Panc1 (cell line): ENCODE results near the gene PCDH7. TPM values are rescaled to one million over a fixed set of nuclear protein-coding genes. Genes with fewer than 3 reads are reported as not detected.

Experiments used
- ATAC-seq: fragments of 200-7000 bp; cut with Tn5 transposase; 2 replicates; pipeline ENCODE4 v1.9.1; 2020; ENCODE audit warnings: mild to moderate bottlenecking, moderate library complexity
- BruUV-seq: library from RNA; stranded (reverse); fragments of 400-500 nt; replicated peaks from 2 replicates; lab custom pipeline; 2021; lab: Mats Ljungman, UMichigan
- CTCF ChIA-PET: fragments of 300-600 bp; sonication (Branson Sonifier 250); formaldehyde crosslinking; loops from one replicate; lab custom pipeline; 2022; ENCODE audit warnings: antibody characterized with exemption; lab: Charles Lee
- POLR2A ChIA-PET: fragments of 300-600 bp; sonication (Branson Sonifier 250); formaldehyde crosslinking; loops from one replicate; lab custom pipeline; 2022; ENCODE audit warnings: antibody characterized with exemption; lab: Charles Lee
- DNase-seq: peaks from one replicate; pipeline ENCODE4 v3.0.0-alpha.2; 2010; ENCODE audit warnings: low read depth, low spot score
- H3K27ac ChIP-seq: 2 replicates; pipeline ENCODE4 v1.5.1; 2011; ENCODE audit warnings: mild to moderate bottlenecking, low read length, inconsistent platforms
- H3K27me3 ChIP-seq: fragments of 200-500 bp; sonication (Bioruptor generic); 2 replicates; pipeline ENCODE4 v1.6.0; 2014; ENCODE audit warnings: low read length, inconsistent platforms; ENCODE audit not compliant: control insufficient read depth, insufficient read depth
- H3K36me3 ChIP-seq: fragments of 200-500 bp; sonication (Bioruptor generic); 2 replicates; pipeline ENCODE4 v1.5.1; 2014; ENCODE audit warnings: inconsistent platforms, mild to moderate bottlenecking, low read length, moderate library complexity; ENCODE audit not compliant: control insufficient read depth, insufficient read depth
- H3K4me1 ChIP-seq: 2 replicates; pipeline ENCODE4 v1.5.1; 2011; ENCODE audit warnings: inconsistent platforms, mild to moderate bottlenecking, low read length, moderate library complexity; ENCODE audit not compliant: control insufficient read depth, insufficient read depth
- H3K4me3 ChIP-seq, 2 experiments: 2 replicates each; pipeline ENCODE4 v1.5.1; 2011 to 2012; ENCODE audit warnings: low read depth in 2 of 2, low read length in 2 of 2, mild to moderate bottlenecking in 2 of 2, inconsistent platforms in 1 of 2, moderate library complexity in 1 of 2
- H3K9me3 ChIP-seq: fragments of 200-500 bp; sonication (Bioruptor generic); 2 replicates; pipeline ENCODE4 v1.5.1; 2014; ENCODE audit warnings: low read depth, mild to moderate bottlenecking, inconsistent platforms, low read length, moderate library complexity; ENCODE audit not compliant: control insufficient read depth, insufficient read depth
- in situ Hi-C: cut with HindIII; loops from 2 replicates; pipeline ENCODE4 v1.10.0; 2016; ENCODE audit warnings: low sequenced_read_pairs, low pct_unique_long_range_greater_than_20kb
- intact Hi-C: fragments of 100-400 bp; cut with micrococcal nuclease; formaldehyde crosslinking; loops from one replicate; pipeline ENCODE4 v1.10.0; 2022; ENCODE audit not compliant: unreplicated experiment
- total RNA-seq: library from RNA; stranded (reverse); gene quantifications from one replicate; pipeline ENCODE4 v1.2.1, GENCODE V29; 2021; ENCODE audit not compliant: unreplicated experiment
- TF ChIP-seq, protein P1 (sequence below): fragments of 450-650 bp; IDR thresholded peaks from 2 replicates; pipeline ENCODE4 v1.5.1; 2017; ENCODE audit warnings: mild to moderate bottlenecking

Gene PCDH7
- total RNA-seq, 1 experiment from 2014 or later, result 31.6 TPM

DNA sequence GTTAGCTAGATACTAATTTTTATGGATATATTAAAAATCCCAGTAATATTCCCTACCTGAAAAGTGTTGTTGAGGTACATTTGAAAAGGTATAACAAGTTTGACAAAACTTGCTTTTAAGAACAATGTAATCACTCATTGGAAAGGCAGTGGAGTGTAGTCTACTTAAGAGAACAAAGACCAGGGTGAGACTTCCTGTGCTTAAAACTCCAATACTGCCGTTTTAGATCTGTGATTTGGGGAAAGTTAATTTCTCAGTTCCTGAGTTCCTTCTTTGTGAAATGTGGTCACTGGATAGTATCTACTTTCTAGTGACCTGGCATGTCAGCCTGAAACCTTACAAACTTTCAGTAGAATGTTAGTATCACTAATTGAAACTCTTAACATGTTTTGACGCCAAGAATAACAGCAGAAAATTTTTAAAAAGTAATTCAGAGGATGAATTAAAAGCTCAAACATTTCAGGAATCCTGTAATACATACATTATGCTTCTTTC is 56.8 kb downstream of the PCDH7 start:
- DNase-seq (no peak), ATAC-seq (no peak)
- POLR2A ChIA-PET, result no interaction called here
- no peaks in the 10 kb centered on the region for H3K9me3 ChIP-seq
- peak overlapping the region; percentile 15; the same call in 1 of the 2 replicates for H3K27ac ChIP-seq
- H3K27me3 ChIP-seq, result no peaks in the 10 kb centered on the region
- no peaks in the 10 kb centered on the region for H3K36me3 ChIP-seq
- CTCF ChIA-PET, result no interaction called here
- no TSS peak for BruUV-seq
- H3K4me3 ChIP-seq, result no peak overlapping the region
- TF ChIP-seq, protein P1, sequence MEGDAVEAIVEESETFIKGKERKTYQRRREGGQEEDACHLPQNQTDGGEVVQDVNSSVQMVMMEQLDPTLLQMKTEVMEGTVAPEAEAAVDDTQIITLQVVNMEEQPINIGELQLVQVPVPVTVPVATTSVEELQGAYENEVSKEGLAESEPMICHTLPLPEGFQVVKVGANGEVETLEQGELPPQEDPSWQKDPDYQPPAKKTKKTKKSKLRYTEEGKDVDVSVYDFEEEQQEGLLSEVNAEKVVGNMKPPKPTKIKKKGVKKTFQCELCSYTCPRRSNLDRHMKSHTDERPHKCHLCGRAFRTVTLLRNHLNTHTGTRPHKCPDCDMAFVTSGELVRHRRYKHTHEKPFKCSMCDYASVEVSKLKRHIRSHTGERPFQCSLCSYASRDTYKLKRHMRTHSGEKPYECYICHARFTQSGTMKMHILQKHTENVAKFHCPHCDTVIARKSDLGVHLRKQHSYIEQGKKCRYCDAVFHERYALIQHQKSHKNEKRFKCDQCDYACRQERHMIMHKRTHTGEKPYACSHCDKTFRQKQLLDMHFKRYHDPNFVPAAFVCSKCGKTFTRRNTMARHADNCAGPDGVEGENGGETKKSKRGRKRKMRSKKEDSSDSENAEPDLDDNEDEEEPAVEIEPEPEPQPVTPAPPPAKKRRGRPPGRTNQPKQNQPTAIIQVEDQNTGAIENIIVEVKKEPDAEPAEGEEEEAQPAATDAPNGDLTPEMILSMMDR, result no peak
- H3K4me1 ChIP-seq, result peaks cover 7% of the 10 kb centered on the region; the same call in 1 of the 2 replicates
- intact Hi-C loops, result no loop called here
- in situ Hi-C loops, result no loop called here
